NOMO-1 (cell line): ENCODE data around the gene USP13.
"Not testable (repeated sequence)": the region's sequence is repeated elsewhere in the genome, so short reads cannot be mapped to it uniquely, and the experiment has no call there.

ENCODE experiments used
- DNase-seq, 2 experiments: peaks; one replicate each; lab custom pipeline; 2025; ENCODE audit not compliant: unreplicated experiment in 2 of 2; lab: John Stamatoyannopoulos, UW

USP13 gene

GRCh38 chr3:179782841-179783240, 130.0 kb downstream of the USP13 start:
- not testable (repeated sequence) for DNase-seq

- no peak for DNase-seq
These were observed 136.2 kb downstream of the USP13 start for GRCh38 chr3:179788996-179789395.

GRCh38 chr3:179791793-179792192, 139.0 kb downstream of the USP13 start:
- no peak for DNase-seq

GRCh38 chr3:179794355-179794754, 141.5 kb downstream of the USP13 start:
- no peak for DNase-seq

- DNase-seq, result no peak
These were observed 143.6 kb downstream of the USP13 start for GRCh38 chr3:179796421-179796820.

GRCh38 chr3:179797192-179797591, 144.4 kb downstream of the USP13 start:
- DNase-seq, result no peak

GRCh38 chr3:179801263-179801662, 148.4 kb downstream of the USP13 start:
- peak; percentile 47 to 57 for DNase-seq

- no peak for DNase-seq
These were observed 149.0 kb downstream of the USP13 start for GRCh38 chr3:179801856-179802255.

GRCh38 chr3:179806177-179806576, 153.3 kb downstream of the USP13 start:
- DNase-seq, result no peak

- DNase-seq, result no peak
These were observed 154.7 kb downstream of the USP13 start for GRCh38 chr3:179807588-179807987.

- no peak for DNase-seq
These were observed 156.8 kb downstream of the USP13 start for GRCh38 chr3:179809639-179810038.

- DNase-seq, result peak; percentile 78 to 98
These were observed 158.7 kb downstream of the USP13 start for GRCh38 chr3:179811321-179812095.

- DNase-seq, result no peak
These were observed 159.2 kb downstream of the USP13 start for GRCh38 chr3:179812096-179812382.

GRCh38 chr3:179819379-179819778, 166.5 kb downstream of the USP13 start:
- DNase-seq, result no peak

GRCh38 chr3:179822296-179822695, 169.5 kb downstream of the USP13 start:
- DNase-seq, result no peak

- DNase-seq, result no peak
These were observed 172.8 kb downstream of the USP13 start for GRCh38 chr3:179825527-179826246.

- no peak for DNase-seq
These were observed 173.4 kb downstream of the USP13 start for GRCh38 chr3:179826247-179826637.

GRCh38 chr3:179828738-179829137, 175.9 kb downstream of the USP13 start:
- peak in 1 of 2 experiments; percentile 17 for DNase-seq

- no peak for DNase-seq
These were observed 176.6 kb downstream of the USP13 start for GRCh38 chr3:179829401-179829800.

- DNase-seq, result no peak
These were observed 179.6 kb downstream of the USP13 start for GRCh38 chr3:179832333-179832854.

GRCh38 chr3:179833294-179833693, 180.5 kb downstream of the USP13 start:
- DNase-seq, result no peak

- DNase-seq, result no peak
These were observed 184.5 kb downstream of the USP13 start for GRCh38 chr3:179837374-179837773.
